NCI-H1417 treated with DMSO at 0.1 percent for 48 hours (cell line): ENCODE data around the gene TUBB4B.

Experiments
- DNase-seq: peaks from one replicate; lab custom pipeline; 2025; lab: John Stamatoyannopoulos, UW

The TUBB4B gene

GRCh38 chr9:137226338-137227053 lies 14.6 kb upstream of the TUBB4B start:
- no peak for DNase-seq

- DNase-seq: peak; percentile 38
Observed at GRCh38 chr9:137227054-137227852, 13.8 kb upstream of the TUBB4B start, which contains the start of gene RNF224. Gene RNF224 (plus strand): TSS chr9:137227502. CDS start chr9:137228336, 834 bp downstream.

GRCh38 chr9:137227853-137228505 lies 13.1 kb upstream of the TUBB4B start:
- DNase-seq: no peak

- DNase-seq: no peak
Observed at GRCh38 chr9:137228506-137228967, 12.6 kb upstream of the TUBB4B start.

GRCh38 chr9:137228968-137229896 lies 11.9 kb upstream of the TUBB4B start:
- DNase-seq: no peak

- no peak for DNase-seq
Observed at GRCh38 chr9:137229903-137230704, 11.0 kb upstream of the TUBB4B start.

GRCh38 chr9:137230705-137231371 lies 10.2 kb upstream of the TUBB4B start, which contains the start of gene SLC34A3:
Gene SLC34A3 (plus strand): TSS chr9:137230901. CDS start chr9:137231703, 802 bp downstream.
- no peak for DNase-seq

GRCh38 chr9:137231372-137232039 lies 9.6 kb upstream of the TUBB4B start:
- DNase-seq: no peak

GRCh38 chr9:137232101-137232500 lies 9.0 kb upstream of the TUBB4B start:
- no peak for DNase-seq

GRCh38 chr9:137232510-137232909 lies 8.6 kb upstream of the TUBB4B start:
- no peak for DNase-seq

GRCh38 chr9:137233143-137233980 lies 7.7 kb upstream of the TUBB4B start:
- no peak for DNase-seq

- DNase-seq: no peak
Observed at GRCh38 chr9:137234055-137234697, 6.9 kb upstream of the TUBB4B start.

GRCh38 chr9:137234758-137235423 lies 6.2 kb upstream of the TUBB4B start:
- DNase-seq: no peak

- no peak for DNase-seq
Observed at GRCh38 chr9:137235424-137236237, 5.5 kb upstream of the TUBB4B start.

GRCh38 chr9:137236238-137236935 lies 4.7 kb upstream of the TUBB4B start:
- no peak for DNase-seq

- no peak for DNase-seq
Observed at GRCh38 chr9:137236936-137237421, 4.1 kb upstream of the TUBB4B start.
